GM18868 (cell line): ENCODE data around the gene SORT1.
"Not testable (repeated sequence)": the region's sequence is repeated elsewhere in the genome, so short reads cannot be mapped to it uniquely, and the experiment has no call there.

Experiments
- ATAC-seq: cut with Tn5 transposase; IDR thresholded peaks from one replicate; pipeline ENCODE4 v1.9.1; 2021; ENCODE audit warnings: mild to moderate bottlenecking, moderate library complexity; ENCODE audit not compliant: unreplicated experiment

SORT1 gene

DNA sequence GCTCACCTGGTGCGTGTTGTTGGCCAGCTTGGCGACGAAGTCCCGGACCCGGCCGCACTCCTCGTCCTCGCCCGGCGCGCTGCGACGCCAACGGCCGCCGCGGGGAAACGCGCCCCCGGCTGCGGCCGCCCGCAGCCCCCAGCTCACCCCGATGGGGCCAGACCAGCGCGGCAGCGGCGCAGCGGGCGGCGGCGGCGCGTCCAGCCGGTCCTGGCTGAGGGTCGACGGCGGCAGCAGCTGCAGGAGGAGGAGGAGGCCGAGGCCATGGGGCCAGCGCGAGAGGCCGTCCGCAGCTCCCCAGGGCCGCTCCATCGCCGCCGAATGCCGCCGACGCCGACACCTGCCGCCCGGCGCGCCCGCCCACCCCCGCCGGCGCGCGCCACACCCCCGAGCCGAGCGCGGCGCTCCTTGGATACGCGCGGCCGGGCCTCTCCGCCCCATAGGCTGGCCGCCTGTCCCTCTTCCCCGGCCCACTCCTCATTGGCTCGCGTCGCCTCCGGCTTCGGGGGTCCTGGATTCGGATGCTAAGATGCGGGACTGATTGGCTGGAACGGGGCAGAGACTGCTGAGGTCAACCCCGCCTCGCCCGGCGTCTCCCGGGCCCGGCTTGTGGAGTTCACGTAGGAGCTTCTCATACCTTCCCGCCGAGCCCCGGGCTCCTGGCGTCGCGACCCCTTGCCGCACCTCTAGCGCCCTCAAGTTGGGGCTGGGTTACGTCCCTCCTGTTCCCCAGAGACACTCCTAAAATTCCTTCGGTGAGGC, at the start of gene SORT1:
SORT1 (minus strand) TSS at position 338 of the 762 bp plus-strand sequence; CDS start at position 312, 26 bp downstream.
- ATAC-seq = peak; percentile 82

DNA sequence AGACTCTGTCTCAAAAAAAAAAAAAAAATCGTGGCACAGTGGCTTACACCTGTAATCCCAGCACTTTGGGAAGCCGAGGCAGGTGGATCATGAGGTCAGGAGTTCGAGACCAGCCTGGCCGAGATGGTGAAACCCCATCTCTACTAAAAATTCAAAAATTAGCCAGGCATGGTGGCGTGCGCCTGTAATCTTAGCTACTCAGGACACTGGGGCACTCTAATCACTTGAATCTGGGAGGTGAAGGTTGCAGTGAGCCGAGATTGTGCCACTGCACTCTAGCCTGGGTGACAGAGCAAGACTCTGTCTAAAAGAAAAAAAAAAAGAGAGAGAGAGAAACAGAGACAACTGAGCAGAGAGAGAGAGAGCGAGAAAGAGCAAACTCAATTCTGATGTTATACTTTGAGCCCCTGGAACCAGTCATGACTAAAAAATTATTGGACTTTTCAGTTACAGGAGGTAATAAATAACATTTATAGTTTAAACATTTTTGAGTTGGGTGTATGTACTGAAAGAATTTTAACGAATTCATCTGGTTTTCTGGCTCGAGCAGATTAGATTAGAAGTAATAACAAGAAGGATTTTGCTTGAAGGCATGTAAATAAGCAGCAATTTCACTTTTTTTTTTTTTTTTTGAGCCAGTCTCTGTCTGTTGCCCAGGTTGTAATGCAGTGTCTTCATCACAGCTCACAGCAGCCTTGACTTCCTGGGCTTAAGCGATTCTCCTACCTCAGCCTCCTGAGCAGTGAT, 48.4 kb upstream of the SORT1 start:
- ATAC-seq = not testable (repeated sequence)

DNA sequence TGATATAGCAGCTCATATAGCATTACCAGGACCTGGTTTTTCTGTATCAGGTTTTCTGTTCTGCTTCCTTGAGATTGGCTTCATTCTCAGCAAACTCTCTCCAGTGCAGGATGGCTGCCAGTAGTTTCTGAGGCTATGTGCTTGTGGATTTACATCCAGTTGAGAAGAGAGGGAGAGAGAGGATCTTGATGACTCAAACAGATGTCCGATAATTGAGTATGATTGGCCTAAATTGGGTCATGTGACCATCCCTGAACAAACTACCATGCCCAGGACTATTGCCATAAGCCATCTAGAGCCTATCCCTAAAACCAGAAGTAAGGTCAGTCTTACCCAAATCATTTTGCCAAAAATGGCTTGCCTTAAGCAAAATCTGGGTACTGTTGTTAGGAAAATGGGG, 46.6 kb upstream of the SORT1 start:
- ATAC-seq = no peak

DNA sequence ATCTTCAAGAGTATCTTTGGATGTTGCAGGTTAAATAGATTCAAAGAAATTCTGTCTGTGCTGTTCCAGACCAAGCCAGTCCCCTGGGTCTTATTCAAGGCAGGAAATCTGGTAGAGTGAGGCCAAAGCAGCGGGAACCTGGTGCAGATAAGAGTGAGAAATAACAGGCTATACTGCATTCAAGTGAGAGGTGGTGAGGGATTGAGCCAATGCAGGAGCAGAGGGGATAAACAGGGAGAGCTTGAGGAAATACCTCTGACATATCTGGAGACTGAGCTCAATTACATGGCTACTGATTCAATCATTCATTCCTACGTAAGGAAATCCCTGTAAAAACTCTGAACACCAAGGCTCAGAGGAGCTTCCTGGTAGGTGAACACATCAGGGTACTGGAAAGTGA, 45.8 kb upstream of the SORT1 start:
- no peak for ATAC-seq

DNA sequence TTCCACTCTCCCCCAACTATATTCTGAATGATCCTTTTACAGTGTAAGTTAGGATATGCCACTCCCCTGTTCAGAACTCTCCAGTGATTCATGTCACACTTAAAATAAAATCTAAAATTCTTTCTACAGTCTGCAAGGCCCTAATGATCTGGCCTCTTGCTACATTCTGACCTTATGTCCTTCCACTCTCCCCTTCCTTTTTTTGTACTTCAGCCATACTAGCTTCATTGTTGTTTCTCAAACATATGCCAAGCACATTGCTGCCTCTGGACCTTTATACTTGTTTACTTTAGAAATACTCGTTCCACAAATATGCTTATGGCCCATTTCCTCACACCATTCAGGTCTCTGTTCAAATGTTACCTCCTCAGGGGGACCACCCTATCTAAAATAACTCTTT, 43.4 kb upstream of the SORT1 start:
- no peak for ATAC-seq

DNA sequence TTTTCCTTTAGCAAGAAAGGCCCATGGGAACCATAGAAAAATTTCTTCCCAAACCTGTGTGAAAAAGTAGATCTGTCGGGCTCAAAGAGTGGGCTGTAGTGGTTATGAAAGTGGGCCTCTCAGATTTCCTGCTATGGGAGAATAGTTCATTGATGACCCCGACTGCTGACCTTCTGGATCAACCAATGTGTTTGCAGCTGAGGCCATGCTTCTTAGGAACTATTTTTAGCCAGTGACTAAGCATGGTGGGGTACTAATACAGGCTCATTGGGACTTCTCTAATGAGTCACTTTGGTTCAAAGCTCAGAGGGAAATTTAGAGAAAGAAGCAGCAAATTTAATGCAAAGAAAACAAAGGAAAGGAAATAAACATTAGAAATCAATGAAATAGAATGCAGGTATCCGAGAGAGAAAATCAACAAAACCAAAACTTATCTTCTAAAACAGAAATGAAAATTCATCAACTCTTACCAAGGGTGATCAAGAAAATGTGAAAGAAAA, 41.1 kb upstream of the SORT1 start:
- peak; percentile 79 for ATAC-seq

DNA sequence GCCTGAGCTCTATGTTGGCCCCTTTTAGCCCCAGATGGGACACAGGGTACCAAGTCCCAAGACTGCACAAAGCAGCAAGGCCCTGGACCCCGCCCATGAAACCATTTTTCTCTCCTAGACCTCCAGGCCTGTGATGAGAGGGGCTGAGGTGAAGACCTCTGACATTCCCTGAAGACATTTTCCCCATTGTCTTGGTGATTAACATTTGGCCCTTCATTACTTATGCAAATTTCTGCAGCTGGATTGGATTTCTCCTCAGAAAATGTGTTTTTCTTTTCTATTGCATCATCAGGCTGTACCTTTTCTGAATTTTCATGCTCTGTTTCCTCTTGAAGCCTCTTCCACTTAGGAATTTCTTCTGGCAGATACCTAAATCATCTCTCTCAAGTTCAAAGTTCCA, 36.8 kb upstream of the SORT1 start:
- no peak for ATAC-seq

DNA sequence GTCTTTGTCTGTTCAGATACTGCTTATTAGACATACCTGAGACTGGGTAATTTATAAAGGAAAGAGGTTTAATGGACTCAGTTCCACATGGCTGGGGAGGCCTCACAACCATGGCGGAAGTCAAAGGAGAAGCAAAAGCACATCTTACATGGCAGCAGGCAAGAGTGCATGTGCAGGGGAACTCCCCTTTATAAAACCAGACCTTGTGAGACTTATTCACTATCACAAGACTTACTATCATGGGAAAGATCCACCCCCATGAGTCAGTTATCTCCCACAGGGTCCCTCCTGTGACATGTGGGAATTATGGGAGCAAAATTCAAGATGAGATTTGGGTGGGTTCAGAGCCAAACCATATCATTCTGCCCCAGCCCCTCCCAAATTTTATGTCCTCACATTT, 35.6 kb upstream of the SORT1 start:
- no peak for ATAC-seq

DNA sequence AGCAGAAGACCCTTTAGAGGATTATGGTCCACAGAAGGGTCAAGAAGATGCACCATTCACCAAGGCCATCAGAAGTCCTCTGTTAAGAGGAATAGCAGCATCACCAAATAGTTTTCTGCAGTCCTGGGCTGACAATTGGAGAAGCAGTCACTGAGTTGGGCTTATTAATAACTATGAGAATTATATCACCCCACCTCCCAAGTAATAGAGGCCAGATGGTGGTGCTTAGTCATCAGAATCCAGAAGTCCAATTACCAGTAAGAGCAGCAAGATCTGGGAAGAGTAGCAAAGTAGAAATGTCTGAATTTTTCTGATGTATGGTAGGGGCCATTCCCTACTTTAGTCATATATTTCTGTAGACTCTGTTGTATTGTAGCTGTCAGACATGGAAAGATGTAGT, 34.6 kb upstream of the SORT1 start:
- ATAC-seq = no peak

DNA sequence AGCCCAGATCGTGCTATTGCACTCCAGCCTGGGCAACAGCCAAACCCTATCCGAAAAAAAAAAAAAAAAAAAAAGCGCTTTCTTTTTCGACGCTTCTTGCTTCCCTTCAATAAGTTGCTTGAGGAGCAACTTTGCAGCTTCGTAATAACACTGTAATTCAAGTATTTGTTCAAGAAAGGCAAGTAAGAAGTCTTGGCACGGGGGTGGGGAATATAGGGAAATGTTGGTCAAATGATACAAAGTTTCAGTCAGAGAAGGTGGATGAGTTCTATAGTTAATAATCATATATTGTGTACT, 29.4 kb upstream of the SORT1 start:
- ATAC-seq = no peak

DNA sequence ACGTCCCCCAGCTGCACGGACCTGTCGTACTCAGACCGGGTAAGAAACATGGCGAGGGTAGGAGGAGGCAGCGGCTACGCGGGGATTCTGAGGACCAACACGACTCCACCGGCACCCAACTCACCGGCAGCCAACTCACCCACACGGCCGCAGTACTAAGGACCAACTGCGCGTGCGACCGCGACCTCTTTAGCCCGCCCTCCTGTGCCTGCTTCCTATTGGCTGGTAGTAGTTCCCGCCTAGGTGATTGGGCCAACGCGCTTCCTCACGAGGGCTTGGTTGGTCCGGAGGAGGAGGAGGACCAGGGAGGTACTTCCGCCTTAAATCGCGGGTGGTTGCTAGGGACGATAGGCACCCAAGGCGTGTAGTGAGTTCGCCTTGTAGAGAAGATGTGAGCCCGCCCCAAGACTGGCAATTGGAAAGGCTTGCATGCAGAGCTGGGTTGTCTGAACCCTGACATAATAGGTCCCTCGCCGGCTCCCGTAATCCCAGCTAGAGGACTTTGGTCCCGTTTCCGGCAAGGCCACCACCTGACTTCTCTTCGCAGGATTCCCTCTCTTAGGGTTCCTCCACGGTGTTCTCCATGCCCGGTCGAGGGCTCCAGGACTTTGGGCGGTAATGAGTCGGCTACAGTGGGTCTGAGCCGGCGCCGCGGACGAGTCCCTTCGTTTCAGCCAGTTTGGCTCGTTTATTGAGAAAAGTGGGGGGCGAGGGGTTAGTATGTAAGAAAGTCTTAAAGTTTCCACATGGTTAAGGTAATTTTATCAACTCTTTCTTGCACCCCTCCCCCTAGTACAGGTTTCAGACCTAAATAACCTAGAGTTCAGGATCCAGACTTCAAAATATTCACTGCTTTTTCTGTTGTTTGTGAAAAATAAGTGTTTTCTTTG, 28.8 kb upstream of the SORT1 start, which contains the start of gene PSMA5:
PSMA5 (minus strand) TSS at position 168 of the 890 bp plus-strand sequence; CDS start at position 50, 118 bp downstream.
- peak; percentile 96 for ATAC-seq

DNA sequence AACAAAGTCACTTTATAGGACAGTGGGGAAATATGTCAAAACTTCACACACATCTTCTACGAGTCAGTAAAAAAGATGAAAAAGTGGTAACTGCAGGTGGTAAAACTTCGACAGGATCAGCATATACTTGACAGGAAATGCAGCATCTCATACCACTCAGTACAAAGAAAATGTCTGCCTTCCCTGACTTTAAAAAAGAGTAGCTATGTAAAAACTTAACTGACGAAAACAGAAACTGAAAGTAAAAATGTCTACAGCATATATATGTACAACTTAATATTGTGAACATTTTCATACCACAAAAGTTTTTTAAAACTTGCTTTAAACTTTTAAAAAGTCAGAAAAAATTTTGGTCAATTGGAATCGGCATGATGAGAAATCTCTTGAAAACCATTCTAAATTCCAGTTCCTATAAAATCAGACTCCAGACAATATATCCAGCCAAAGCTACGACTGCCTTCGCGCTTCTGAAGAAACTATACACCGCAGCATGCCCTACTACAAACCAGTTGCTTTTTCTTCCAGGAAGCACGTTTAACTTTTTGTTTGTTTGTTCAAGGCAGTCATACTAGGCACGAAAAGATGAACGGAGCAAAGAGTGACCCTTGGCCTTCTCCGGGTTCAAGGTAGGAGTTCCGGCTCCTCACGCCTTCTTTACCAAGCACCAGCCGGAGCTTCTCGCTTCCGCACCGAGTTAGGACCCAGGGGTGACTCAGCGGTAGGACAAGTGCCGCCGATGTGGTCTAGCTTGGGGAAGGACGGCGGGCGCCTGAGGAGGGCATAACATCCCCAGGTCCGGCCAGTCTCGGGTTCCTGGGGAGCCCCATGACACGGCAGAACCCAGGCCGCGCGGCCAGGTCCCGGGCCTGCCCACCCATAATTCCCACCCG, 27.9 kb upstream of the SORT1 start:
- ATAC-seq = peak; percentile 22

DNA sequence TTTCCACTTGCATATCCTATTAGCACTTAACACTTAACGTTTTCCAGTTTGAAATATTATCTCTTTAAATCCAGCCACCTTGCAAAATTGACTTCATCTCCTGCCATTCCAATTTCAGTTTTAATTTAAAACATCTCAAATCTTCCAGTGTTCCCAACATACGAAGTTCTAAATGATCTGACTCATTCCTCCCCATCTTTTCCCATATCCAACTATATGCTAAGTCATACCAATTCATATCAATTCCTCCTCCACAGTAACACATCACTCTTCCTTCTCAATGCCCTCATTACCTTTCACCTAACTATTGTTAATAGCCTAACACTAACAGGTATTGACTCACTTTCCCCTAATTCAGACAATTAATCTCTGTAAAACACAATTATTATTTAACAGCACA, 25.8 kb upstream of the SORT1 start:
- ATAC-seq = no peak

DNA sequence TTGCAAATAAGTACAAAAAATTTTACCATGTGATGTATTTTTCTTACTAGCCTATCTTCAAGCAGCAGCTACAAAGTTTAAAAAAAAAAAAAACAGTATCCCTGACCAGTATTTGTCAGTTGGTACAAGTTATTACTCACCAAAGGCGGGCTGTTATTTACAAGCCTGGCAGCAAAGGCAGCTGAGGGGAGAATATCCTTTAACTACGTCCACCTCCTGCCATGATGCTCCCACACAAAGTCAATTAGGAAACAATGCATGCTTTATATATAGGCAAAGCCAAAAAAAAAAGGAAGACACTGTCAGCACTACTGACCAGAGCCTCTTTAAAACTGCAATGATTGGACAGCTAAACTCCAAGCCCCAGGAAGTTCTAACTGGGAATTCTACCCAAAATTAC, 14.8 kb upstream of the SORT1 start:
- ATAC-seq = no peak

DNA sequence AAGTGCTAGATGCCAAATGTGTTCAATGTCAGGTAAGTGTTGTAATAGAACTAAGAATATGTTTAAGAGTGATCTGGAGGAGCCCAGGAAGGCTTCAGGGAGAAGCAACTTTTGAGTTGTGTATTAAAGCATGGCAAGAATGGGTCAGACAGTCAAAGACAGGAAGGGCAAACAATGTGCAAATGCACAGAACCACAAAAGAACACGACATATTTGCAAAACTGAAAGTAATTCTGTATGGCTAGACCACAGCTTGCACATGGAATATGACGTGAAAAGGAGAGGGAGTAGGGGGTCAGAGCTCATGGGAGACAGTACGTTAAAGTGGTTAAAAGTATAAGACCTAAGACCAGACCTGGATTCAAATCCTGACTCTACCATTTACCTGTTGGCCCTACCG, 7.1 kb upstream of the SORT1 start:
- no peak for ATAC-seq

DNA sequence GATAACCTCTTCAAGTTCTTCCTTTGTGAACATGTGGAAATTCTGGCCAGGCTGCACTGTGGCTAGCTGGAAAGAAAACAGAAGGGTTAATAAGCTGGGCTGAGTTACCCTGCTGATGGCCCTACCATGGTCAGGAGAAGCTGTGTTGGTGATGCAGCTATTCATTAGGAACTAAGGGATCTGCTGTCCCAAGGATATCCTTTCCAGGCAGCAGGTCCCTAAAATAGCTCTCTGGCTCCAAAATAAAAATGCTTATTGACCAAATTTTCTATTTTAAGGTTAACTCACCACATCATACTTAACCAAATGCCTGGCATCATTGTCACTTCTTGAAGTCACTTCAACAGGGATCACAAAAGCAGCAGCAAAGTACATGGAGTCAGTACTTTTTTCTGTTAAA, 4.3 kb upstream of the SORT1 start:
- no peak for ATAC-seq

DNA sequence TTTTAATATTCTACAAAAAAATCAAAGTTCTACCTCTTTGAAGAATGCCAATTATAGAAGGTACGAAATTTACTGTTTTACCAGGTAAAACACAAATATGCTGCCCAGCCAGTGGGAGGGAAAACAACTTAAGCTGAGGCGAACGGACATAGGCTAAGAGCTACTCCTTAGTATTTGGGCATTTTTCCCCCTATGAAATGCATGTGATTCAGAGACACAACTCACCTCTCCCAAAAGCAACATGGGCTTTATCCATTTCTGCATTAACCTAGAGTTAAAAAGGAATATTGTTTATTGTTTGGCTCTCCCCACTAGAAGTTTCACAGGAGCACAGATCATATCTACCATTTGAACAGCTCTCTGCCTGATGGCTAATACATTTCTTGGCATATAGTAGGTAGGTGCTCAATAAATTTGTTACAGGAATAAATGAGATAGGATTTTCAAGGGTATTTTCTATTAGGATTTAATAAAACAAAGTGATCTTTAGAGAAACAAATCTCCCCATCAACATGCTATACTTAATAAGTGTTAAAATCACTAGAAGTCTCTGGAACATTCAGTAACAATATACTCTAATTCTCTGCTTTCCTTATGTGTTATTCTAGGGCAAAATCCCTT, 2.4 kb upstream of the SORT1 start:
- no peak for ATAC-seq

DNA sequence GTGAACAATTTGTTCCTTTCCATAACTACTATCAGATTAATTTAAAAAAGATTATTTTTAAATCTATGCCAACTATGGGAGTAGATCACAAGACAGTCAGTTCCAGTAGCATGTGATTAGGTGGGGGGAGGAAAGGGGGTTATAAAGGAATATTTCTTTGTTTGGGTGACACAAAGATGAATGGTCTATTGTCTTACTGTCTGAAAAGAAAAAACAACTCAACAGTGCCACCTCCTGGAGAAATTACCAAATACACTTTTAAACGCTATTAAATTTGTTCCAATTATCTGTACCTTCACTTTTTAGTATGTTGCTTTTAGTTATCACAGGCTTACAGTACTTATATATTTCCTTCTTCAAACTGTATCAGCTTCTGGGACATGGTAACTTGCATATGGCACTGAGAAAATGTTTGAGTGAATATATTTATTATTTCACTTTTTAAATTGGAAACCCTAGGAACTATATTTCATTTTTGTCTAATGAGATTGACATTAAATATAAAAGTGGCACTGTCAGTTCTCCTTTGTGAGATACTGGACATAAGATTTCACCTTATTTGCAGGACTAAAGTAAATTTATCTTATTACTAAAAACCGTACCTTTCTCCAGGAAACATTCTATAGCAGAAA, 1.7 kb upstream of the SORT1 start:
- no peak for ATAC-seq
